Hepatocyte (in vitro differentiated cells): ENCODE measurements around the gene TTLL5. TPM values are rescaled to one million over a fixed set of nuclear protein-coding genes. Genes with fewer than 3 reads are reported as not detected.
A peak's percentile ranks its signal among the peaks of the same experiment; 100 is the strongest.

ENCODE experiments used
- DNase-seq: peaks from one replicate; pipeline ENCODE4 v3.0.0-alpha.2; 2016; ENCODE audit warnings: low spot score
- H2AFZ ChIP-seq: fragments of 200-600 bp; sonication (generic); 2 replicates; pipeline ENCODE4 v1.6.0; 2016; ENCODE audit warnings: antibody characterized with exemption, mild to moderate bottlenecking
- H3K27ac ChIP-seq: fragments of 200-600 bp; sonication (generic); 2 replicates; pipeline ENCODE4 v1.5.1; 2016; ENCODE audit warnings: mild to moderate bottlenecking
- H3K27me3 ChIP-seq: fragments of 200-600 bp; sonication (generic); 2 replicates; pipeline ENCODE4 v1.6.1; 2016
- H3K36me3 ChIP-seq: fragments of 200-600 bp; sonication (generic); replicated peaks from 2 replicates; pipeline ENCODE4 v1.5.1; 2016; ENCODE audit warnings: low read depth; ENCODE audit not compliant: insufficient read depth
- H3K4me1 ChIP-seq: fragments of 200-600 bp; sonication (generic); 2 replicates; pipeline ENCODE4 v1.5.1; 2016; ENCODE audit warnings: mild to moderate bottlenecking, moderate library complexity; ENCODE audit not compliant: insufficient read depth
- H3K4me2 ChIP-seq: fragments of 200-600 bp; sonication (generic); 2 replicates; pipeline ENCODE4 v1.6.0; 2016
- H3K4me3 ChIP-seq: fragments of 200-600 bp; sonication (generic); 2 replicates; pipeline ENCODE4 v1.5.1; 2016; ENCODE audit warnings: mild to moderate bottlenecking
- H3K79me2 ChIP-seq: fragments of 200-600 bp; sonication (generic); 2 replicates; pipeline ENCODE4 v1.6.0; 2017; ENCODE audit warnings: mild to moderate bottlenecking
- H3K9me2 ChIP-seq: fragments of 200-600 bp; sonication (generic); replicated peaks from 2 replicates; pipeline ENCODE4 v1.6.0; 2017; ENCODE audit warnings: mild to moderate bottlenecking; ENCODE audit not compliant: insufficient read depth
- H3K9me3 ChIP-seq: fragments of 200-600 bp; sonication (generic); 2 replicates; pipeline ENCODE4 v1.5.1; 2016; ENCODE audit warnings: low read depth, mild to moderate bottlenecking
- H4K20me1 ChIP-seq: fragments of 200-600 bp; sonication (generic); 2 replicates; pipeline ENCODE4 v1.6.0; 2016; ENCODE audit warnings: mild to moderate bottlenecking; ENCODE audit not compliant: insufficient read depth, poor library complexity, severe bottlenecking
- EZH2 ChIP-seq: fragments of 200-600 bp; sonication (generic); IDR thresholded peaks from 2 replicates; pipeline ENCODE4 v1.6.1; 2016; ENCODE audit warnings: antibody characterized with exemption, mild to moderate bottlenecking, borderline replicate concordance
- EZH2phosphoT487 ChIP-seq: fragments of 200-600 bp; sonication (generic); IDR thresholded peaks from one replicate; pipeline ENCODE4 v1.6.1; 2018; ENCODE audit warnings: antibody characterized with exemption, mild to moderate bottlenecking, low read depth, moderate library complexity; ENCODE audit not compliant: unreplicated experiment, severe bottlenecking
- WGBS: methylation state at CpG from one replicate; pipeline ENCODE4 v1.1.6; 2016; ENCODE audit warnings: low lambda C conversion rate; ENCODE audit errors: missing lambda C conversion rate; 5-methylcytosine and 5-hydroxymethylcytosine counted together
- polyA plus RNA-seq: library from polyadenylated mRNA; unstranded; fragments of >200 nt; fragmentation: Nextera tagmentation; extraction: Ambion mirVana; gene quantifications from 2 replicates; pipeline ENCODE4 v1.2.1, GENCODE V29; 2016
- total RNA-seq: library from RNA; depleted of rRNA; stranded (reverse); fragments of >200 nt; gene quantifications from 2 replicates; pipeline ENCODE4 v1.2.3, GENCODE V29; 2014
- TF ChIP-seq, protein P1 (sequence below): fragments of 200-600 bp; sonication (generic); IDR thresholded peaks from 2 replicates; pipeline ENCODE4 v1.5.1; 2016; ENCODE audit warnings: antibody characterized with exemption, mild to moderate bottlenecking; ENCODE audit not compliant: poor library complexity

Gene TTLL5
- total and polyA plus RNA-seq, 2 experiments from 2014 or later: 8.9 to 11.1 TPM

DNA sequence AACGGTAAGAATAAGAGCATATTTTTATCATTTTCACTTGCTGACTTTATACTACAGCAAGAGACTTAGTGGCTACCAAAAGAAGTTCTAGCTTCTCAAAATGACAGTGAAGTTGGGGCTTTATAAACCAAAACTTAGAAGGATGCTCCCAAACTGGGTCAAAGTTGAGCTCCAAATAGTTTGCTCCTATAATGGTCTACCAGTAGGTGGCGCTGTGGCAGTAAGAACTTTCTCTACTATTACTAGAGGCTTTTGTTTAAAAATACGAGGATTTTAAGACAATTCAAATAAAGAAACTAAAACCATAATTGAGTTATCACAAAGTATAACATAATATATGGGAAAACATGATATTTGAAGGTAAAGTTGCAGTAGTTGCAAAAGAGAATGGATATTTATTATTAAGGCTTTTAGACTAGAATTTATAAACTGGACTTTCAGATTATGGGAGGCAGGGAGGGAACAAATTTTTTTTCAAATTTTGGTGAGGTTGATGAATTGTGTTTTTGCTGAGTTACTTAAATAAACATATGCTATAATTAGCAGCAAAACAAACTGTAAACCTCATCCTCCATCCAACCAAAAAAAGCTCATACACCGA is 245.7 kb downstream of the TTLL5 start:
- Histone ChIP-seq H3K4me2 (no peak overlapping the region), H3K9me2 (no peaks in the 10 kb centered on the region), H3K27me3 (no peaks in the 10 kb centered on the region), H3K4me1 (peaks cover 9% of the 10 kb centered on the region), H3K36me3 (no peaks in the 10 kb centered on the region), H3K9me3 (no peaks in the 10 kb centered on the region), H2AFZ (no peak overlapping the region), H3K79me2 (no peaks in the 10 kb centered on the region), H3K4me3 (no peak overlapping the region), H4K20me1 (no peaks in the 10 kb centered on the region), H3K27ac (no peak overlapping the region)
- WGBS: 54% methylated on average over 4 of the region's 4 CpGs
- DNase-seq: peak; percentile 83
- TF ChIP-seq, protein P1, sequence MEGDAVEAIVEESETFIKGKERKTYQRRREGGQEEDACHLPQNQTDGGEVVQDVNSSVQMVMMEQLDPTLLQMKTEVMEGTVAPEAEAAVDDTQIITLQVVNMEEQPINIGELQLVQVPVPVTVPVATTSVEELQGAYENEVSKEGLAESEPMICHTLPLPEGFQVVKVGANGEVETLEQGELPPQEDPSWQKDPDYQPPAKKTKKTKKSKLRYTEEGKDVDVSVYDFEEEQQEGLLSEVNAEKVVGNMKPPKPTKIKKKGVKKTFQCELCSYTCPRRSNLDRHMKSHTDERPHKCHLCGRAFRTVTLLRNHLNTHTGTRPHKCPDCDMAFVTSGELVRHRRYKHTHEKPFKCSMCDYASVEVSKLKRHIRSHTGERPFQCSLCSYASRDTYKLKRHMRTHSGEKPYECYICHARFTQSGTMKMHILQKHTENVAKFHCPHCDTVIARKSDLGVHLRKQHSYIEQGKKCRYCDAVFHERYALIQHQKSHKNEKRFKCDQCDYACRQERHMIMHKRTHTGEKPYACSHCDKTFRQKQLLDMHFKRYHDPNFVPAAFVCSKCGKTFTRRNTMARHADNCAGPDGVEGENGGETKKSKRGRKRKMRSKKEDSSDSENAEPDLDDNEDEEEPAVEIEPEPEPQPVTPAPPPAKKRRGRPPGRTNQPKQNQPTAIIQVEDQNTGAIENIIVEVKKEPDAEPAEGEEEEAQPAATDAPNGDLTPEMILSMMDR: peak; percentile 89
- TF ChIP-seq EZH2: no peak
- TF ChIP-seq EZH2phosphoT487: no peak

- DNase-seq: no peak
- H3K79me2 ChIP-seq: no peaks in the 10 kb centered on the region
- peaks cover 9% of the 10 kb centered on the region for H3K4me1 ChIP-seq
- WGBS: 89% methylated on average over 4 of the region's 4 CpGs
- no peaks in the 10 kb centered on the region for H3K36me3 ChIP-seq
- no peaks in the 10 kb centered on the region for H3K27me3 ChIP-seq
- TF ChIP-seq, protein P1: no peak
- TF ChIP-seq EZH2phosphoT487: no peak
- no peak for TF ChIP-seq EZH2
- no peaks in the 10 kb centered on the region for H4K20me1 ChIP-seq
- no peaks in the 10 kb centered on the region for H3K9me3 ChIP-seq
- H3K9me2 ChIP-seq: no peaks in the 10 kb centered on the region
- H3K27ac ChIP-seq: no peak overlapping the region
- no peak overlapping the region for H2AFZ ChIP-seq
- no peak overlapping the region for H3K4me2 ChIP-seq
- H3K4me3 ChIP-seq: no peak overlapping the region
Measured at GRCh38 chr14:75907756-75908359, 246.8 kb downstream of the TTLL5 start.

DNA sequence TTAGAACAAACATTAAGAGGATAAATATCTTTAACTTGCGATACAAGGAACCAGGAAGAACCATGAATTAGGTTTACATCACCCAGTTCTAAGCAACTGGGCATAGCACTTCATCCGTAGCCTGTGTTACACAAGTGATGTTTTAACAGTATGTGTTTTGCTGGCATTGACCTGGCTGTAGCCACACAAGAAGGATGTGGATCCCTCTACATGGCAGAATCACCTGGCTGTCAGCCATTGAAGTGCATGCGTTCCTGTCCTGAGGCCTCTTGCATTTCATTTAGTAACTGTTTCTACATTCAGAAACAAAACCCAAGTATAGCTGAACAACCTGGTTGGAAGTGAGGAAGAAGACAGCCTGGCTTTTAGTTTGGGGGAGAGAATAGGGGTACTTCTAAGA is 248.6 kb downstream of the TTLL5 start:
- no peak overlapping the region for H2AFZ ChIP-seq
- 91% methylated on average over 3 of the region's 3 CpGs for WGBS
- DNase-seq: no peak
- H3K4me2 ChIP-seq: no peak overlapping the region
- no peak for TF ChIP-seq EZH2phosphoT487
- TF ChIP-seq, protein P1: no peak
- TF ChIP-seq EZH2: no peak
- H4K20me1 ChIP-seq: no peaks in the 10 kb centered on the region
- H3K4me1 ChIP-seq: peaks cover 9% of the 10 kb centered on the region
- H3K27me3 ChIP-seq: no peaks in the 10 kb centered on the region
- H3K9me2 ChIP-seq: no peaks in the 10 kb centered on the region
- no peak overlapping the region for H3K27ac ChIP-seq
- H3K4me3 ChIP-seq: no peak overlapping the region
- H3K9me3 ChIP-seq: no peaks in the 10 kb centered on the region
- H3K36me3 ChIP-seq: no peaks in the 10 kb centered on the region
- no peaks in the 10 kb centered on the region for H3K79me2 ChIP-seq
